Vagina (tissue), 2 donors: ENCODE results near the gene DGKB. TPM values are rescaled to one million over a fixed set of nuclear protein-coding genes. Genes with fewer than 3 reads are reported as not detected.

Experiments
- DNase-seq, 2 donors: peaks; one replicate each; pipeline ENCODE4 v3.0.0-alpha.2; 2017; ENCODE audit errors: extremely low spot score in 2 of 2
- H3K27ac ChIP-seq: fragments of 200-600 bp; sonication (generic); one replicate; pipeline ENCODE4 v1.5.1; 2019
- H3K27me3 ChIP-seq: fragments of 200-600 bp; sonication (generic); one replicate; pipeline ENCODE4 v1.5.1; 2019
- H3K36me3 ChIP-seq, 2 donors: fragments of 200-600 bp; sonication (generic); one replicate each; pipeline ENCODE4 v1.5.1; 2017 to 2019
- H3K4me1 ChIP-seq: fragments of 200-600 bp; sonication (generic); one replicate; pipeline ENCODE4 v1.5.1; 2019
- H3K4me3 ChIP-seq, 2 donors: fragments of 200-600 bp; sonication (generic); 1 replicate in 1 of 2; 2 replicates in 1 of 2; pipeline ENCODE4 v1.5.1; 2016 to 2019
- H3K9me3 ChIP-seq: fragments of 200-600 bp; sonication (generic); one replicate; pipeline ENCODE4 v1.5.1; 2019
- CTCF ChIP-seq, 3 experiments: fragments of 450-650 bp in 2 of 3; fragments of 200-600 bp in 1 of 3; sonication (generic) in 1 of 3; IDR thresholded peaks; one replicate each; pipeline ENCODE4 v1.5.1; 2017 to 2019; ENCODE audit warnings: antibody characterized with exemption in 3 of 3, mild to moderate bottlenecking in 2 of 3, moderate library complexity in 2 of 3
- POLR2A ChIP-seq, 2 donors: fragments of 450-650 bp; IDR thresholded peaks; one replicate each; pipeline ENCODE4 v1.6.1; 2017; ENCODE audit warnings: antibody characterized with exemption in 2 of 2, mild to moderate bottlenecking in 2 of 2, moderate library complexity in 2 of 2
- POLR2AphosphoS5 ChIP-seq, 2 donors: sonication (generic); formaldehyde crosslinking; IDR thresholded peaks; one replicate each; pipeline ENCODE4 v1.9.0; 2017; ENCODE audit warnings: antibody characterized with exemption in 2 of 2, mild to moderate bottlenecking in 2 of 2, low read depth in 1 of 2; ENCODE audit not compliant: insufficient read depth in 1 of 2
- intact Hi-C: fragments of 100-400 bp; cut with DNase I; formaldehyde crosslinking; loops from one replicate; pipeline ENCODE4 v1.15.1; 2023
- total RNA-seq: library from RNA; depleted of rRNA; stranded (reverse); fragments of >200 nt; gene quantifications from one replicate; pipeline ENCODE4 v1.2.3, GENCODE V29; 2016

Gene DGKB
- total RNA-seq, 1 donor from 2014 or later = 2.2 TPM

DNA sequence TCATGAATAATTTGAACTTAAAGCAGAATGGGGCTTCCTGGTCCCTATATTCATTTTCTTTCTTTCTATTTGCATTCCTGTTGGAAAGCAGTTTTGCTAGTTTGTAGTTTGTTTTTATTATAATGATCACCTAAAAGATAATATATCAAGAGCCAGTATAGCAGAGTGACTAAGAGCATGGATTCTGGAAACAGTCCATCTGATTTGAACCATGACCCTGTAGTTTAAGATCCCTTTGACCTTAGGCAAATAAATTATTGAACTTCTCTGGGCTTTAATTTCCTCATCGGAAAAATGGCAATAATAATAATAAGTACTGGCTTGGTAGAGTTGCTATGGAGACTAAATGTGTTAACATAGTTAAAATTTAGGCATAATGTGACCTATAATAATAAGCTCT is 76.1 kb downstream of the DGKB start:
- no peak for DNase-seq
- intact Hi-C loops = no loop called here
- Histone ChIP-seq H3K4me3 (no peak overlapping the region), H3K4me1 (no peaks in the 10 kb centered on the region), H3K36me3 (no peaks in the 10 kb centered on the region), H3K9me3 (no peaks in the 10 kb centered on the region), H3K27ac (no peak overlapping the region), H3K27me3 (no peaks in the 10 kb centered on the region)
- TF ChIP-seq POLR2A (IDR thresholded peaks at IDR 0.05) (no peak), CTCF (IDR thresholded peaks at IDR 0.05) (no peak), POLR2AphosphoS5 (IDR thresholded peaks at IDR 0.05; ENCODE audit: insufficient read depth in 1 of 2, low read depth in 1 of 2) (no peak)

GRCh38 chr7:14825912-14826311 is 76.6 kb downstream of the DGKB start:
- H3K9me3 ChIP-seq = no peaks in the 10 kb centered on the region
- H3K4me3 ChIP-seq = no peak overlapping the region
- intact Hi-C loops = no loop called here
- H3K4me1 ChIP-seq = no peaks in the 10 kb centered on the region
- H3K36me3 ChIP-seq = no peaks in the 10 kb centered on the region
- no peak overlapping the region for H3K27ac ChIP-seq
- no peak for DNase-seq
- no peaks in the 10 kb centered on the region for H3K27me3 ChIP-seq
- TF ChIP-seq POLR2AphosphoS5 (IDR thresholded peaks at IDR 0.05; ENCODE audit: insufficient read depth in 1 of 2, low read depth in 1 of 2) (no peak), POLR2A (IDR thresholded peaks at IDR 0.05) (no peak), CTCF (IDR thresholded peaks at IDR 0.05) (no peak)

DNA sequence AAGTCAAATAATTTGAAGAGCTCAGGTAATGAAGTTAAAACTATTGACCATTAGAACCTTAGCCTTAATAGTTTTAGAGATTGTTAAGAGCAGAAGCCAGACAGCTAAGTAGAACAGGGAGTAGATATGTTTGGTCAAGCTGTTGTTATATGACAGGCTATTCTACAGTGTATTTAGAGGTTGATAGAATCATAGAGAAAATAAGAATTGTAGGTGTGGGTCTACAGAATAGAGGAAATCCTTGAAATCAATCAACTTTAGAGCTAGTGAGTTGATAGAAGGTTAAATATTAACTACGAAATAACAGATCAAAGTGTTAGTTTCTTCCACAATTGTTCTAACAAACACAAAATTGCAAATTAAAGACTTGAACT is 80.1 kb downstream of the DGKB start:
- H3K9me3 ChIP-seq = no peaks in the 10 kb centered on the region
- no peak overlapping the region for H3K4me3 ChIP-seq
- H3K36me3 ChIP-seq = no peaks in the 10 kb centered on the region
- intact Hi-C loops = no loop called here
- H3K4me1 ChIP-seq = no peaks in the 10 kb centered on the region
- H3K27ac ChIP-seq = no peak overlapping the region
- DNase-seq = no peak
- TF ChIP-seq CTCF (IDR thresholded peaks at IDR 0.05) (no peak), POLR2AphosphoS5 (IDR thresholded peaks at IDR 0.05; ENCODE audit: insufficient read depth in 1 of 2, low read depth in 1 of 2) (no peak), POLR2A (IDR thresholded peaks at IDR 0.05) (no peak)
- no peaks in the 10 kb centered on the region for H3K27me3 ChIP-seq

DNA sequence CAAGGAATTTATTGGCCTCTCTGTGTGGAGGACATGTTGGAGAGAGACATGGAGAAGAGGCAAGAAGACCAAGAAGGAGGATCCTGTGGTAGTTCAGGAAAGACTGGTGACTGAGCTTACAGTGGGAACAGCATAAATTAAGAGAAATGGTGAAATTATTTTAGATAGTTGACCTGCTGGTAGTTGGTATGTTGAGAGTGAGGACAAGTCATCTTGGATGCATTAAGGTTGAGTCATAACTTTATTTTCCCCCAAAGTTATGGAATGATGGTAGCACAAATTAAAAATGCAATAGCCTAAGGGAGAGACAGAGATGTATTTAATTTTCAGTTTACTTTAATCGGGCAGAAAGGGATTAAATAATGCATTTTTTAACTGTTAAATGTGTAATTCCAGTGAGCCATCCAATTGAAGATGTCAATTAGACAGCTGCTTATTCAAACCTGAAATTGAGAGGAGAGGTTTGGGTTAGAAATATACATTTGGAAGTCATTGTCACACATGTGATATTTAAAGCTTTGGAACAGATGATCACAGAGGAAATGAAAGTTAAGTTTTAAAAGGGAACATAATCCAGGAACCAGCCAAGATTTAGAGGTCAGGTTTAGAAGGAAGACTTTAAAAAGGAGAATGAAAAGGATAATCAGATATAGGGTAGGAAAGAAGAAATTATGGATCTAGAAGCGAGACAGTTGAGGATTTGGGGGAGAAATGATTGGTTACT is 80.6 kb downstream of the DGKB start:
- no peaks in the 10 kb centered on the region for H3K27me3 ChIP-seq
- TF ChIP-seq POLR2AphosphoS5 (IDR thresholded peaks at IDR 0.05; ENCODE audit: insufficient read depth in 1 of 2, low read depth in 1 of 2) (no peak), POLR2A (IDR thresholded peaks at IDR 0.05) (no peak), CTCF (IDR thresholded peaks at IDR 0.05) (no peak)
- no peaks in the 10 kb centered on the region for H3K36me3 ChIP-seq
- no peaks in the 10 kb centered on the region for H3K4me1 ChIP-seq
- no peaks in the 10 kb centered on the region for H3K9me3 ChIP-seq
- intact Hi-C loops = no loop called here
- no peak for DNase-seq
- no peak overlapping the region for H3K4me3 ChIP-seq
- H3K27ac ChIP-seq = no peak overlapping the region

DNA sequence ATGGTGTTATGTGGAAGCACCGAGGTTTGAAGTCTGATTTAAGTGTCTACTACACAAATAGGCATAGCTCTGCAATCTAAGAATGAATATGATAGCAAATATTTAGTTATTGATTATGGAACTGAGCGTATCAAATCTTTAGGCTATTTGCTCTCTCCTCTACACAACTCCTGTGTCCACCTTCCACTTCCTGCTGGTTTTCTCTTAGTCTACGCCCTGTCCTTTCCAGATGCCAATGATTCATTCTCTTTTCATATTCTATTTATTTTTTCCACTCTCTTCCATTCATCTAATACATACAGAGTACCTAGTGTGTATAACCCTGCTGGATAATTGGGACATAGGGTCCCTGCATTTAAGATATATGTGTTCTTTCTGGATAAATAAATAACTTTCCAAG is 83.7 kb downstream of the DGKB start:
- Histone ChIP-seq H3K9me3 (no peaks in the 10 kb centered on the region), H3K36me3 (no peaks in the 10 kb centered on the region), H3K4me1 (no peaks in the 10 kb centered on the region), H3K27ac (no peak overlapping the region), H3K4me3 (no peak overlapping the region), H3K27me3 (no peaks in the 10 kb centered on the region)
- intact Hi-C loops = no loop called here
- DNase-seq = no peak
- no peak for TF ChIP-seq POLR2AphosphoS5 (IDR thresholded peaks at IDR 0.05; ENCODE audit: insufficient read depth in 1 of 2, low read depth in 1 of 2)
- no peak for TF ChIP-seq POLR2A (IDR thresholded peaks at IDR 0.05)
- TF ChIP-seq CTCF (IDR thresholded peaks at IDR 0.05) = no peak
